ENCODE data around the gene FAM200B.
A peak's percentile ranks its signal among the peaks of the same experiment; 100 is the strongest.

The FAM200B gene

DNA sequence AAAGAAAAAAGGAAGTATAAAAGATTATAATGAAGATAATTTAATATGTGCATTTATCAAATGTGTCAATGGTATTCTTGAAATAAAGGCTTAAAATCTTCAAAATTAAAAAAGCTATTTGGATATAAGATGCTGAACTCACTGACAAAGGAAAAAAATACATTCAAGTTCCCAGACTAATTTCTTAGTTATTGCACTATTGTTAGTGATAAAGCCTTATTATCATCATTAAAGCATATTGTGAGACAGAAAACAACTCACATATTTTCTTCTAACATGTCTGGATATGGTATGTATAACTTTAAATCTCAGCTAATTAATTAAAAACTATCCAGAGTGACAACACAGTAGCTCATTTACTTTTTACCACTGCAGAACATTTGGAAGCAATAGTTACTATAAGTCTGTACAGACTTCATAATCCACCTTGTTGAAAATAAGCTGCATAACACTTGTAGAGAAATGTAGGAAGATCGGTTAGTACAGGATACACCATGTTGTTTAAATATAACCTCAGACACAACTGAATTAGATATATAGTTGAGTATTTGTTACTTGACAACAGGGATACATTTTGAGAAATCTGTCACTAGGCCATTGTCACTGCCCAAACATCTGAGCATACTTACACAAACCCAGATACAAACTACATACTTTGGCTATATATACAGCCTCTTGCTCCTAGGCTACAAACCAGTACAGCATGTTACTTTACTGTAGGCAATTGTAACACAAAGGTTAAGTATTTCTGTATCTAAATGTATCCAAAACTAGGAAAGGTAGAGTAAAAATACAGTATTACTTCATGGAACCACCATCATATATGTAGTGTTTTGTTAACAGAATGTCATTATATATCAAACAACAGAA, 12.8 kb upstream of the FAM200B start:
- DNase-seq = no peak

DNA sequence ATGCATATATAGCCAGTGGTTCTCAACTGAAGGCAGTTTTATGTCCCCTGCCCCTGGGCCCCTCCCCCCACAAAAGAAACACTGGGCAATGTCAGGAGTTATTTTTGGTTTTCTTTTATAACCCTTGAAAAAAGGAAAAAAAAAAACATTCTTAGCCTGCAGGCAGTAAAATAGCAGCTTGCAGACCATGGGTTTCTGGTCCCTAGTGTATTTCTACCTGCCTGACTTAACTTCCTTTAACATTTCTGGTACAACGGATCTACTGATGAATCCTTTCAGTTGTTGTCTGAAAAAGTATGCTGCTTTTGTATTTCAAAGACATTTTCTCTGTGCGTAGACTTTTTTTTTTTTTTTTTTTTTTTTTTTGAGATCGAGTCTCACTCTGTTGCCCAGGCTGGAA, 11.1 kb upstream of the FAM200B start:
- DNase-seq = no peak

DNA sequence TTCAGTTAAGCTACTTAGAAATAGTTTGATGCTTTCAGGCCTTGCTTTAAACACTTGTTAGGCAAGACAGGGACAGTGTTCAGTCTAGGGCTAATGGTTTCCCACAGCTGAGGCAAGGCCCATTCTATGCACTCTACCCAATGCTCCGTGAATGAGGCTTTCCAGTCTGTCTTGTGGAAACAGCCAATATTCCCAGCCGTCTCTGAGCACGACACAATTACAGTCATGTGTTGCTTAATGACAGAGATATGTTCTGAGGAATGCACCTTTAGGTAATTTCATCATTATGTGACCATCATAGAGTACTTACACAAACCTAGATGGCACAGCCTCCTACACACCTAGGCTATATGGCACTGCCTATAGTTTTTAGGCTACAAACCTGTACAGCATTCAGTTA, 9.5 kb upstream of the FAM200B start:
- DNase-seq = no peak

DNA sequence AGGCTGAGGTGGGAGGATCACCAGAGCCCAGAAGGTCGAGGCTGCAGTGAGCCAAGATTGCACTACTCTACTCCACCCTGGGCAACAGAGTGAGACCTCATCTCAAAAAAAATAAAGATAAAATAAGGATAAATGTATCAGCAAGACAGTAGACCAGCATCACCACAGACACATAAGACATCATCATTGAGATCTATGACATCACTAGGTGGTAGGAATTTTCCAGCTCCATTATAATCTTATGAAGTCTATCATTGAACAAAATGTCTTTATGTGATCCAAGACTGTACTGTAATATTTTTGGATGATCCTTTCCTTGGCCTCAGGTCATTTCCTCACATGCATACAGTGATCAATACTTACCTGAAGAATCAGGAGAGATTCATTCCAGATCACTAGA, 8.3 kb upstream of the FAM200B start:
- no peak for DNase-seq

DNA sequence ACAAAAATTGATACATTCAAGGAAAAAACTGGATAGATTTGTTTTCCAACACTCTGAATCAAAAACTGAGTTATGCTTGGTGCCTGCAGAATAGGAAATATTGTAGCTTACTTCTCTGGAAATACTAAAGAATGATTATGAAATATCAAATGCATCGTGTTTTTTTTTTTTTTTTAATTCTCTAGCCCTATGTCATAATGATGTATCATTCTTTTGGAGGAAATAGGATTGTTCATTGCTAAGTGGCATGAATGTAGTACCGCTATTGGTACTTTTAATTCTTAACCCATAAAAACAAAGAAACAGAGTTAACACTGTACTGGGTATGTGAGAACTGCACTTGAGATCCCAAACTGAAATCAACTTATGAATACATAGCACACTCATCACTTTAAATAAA, 7.6 kb upstream of the FAM200B start:
- no peak for DNase-seq

DNA sequence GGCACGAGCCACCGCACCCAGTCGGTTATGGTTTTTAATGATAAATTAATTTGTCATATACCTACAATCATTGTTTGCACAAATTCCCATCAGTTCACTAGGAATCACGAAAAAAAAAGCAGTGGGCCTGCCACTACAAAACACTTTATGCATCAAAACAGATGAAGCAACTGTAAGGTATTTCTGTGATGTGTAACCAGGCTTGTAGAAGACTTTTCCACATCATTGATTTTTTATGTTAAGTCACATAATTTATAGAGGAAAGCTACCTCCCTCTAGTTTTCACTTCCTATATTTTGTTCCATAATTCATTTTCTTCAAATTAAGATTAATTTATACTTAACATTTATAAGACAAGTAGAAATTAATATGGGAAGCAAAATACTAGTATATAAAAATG, 6.7 kb upstream of the FAM200B start:
- DNase-seq = no peak

DNA sequence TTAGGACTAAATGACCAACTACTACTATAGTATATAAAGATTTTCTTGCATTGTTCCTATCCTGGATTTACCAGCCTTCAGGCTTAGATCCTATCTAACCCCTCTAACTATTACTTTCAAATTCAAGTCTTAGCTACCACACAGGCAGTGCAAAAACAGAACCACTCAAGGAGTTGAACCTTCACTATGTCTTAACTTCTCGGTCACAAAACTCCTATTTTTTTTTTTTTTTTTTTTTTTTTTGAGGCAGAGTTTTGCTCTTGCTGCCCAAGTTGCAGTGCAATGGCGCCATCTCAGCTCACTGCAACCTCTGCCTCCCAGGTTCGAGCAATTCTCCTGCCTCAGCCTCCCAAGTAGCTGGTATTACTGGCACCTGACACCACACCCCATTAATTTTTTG, 6.3 kb upstream of the FAM200B start:
- no peak for DNase-seq

DNA sequence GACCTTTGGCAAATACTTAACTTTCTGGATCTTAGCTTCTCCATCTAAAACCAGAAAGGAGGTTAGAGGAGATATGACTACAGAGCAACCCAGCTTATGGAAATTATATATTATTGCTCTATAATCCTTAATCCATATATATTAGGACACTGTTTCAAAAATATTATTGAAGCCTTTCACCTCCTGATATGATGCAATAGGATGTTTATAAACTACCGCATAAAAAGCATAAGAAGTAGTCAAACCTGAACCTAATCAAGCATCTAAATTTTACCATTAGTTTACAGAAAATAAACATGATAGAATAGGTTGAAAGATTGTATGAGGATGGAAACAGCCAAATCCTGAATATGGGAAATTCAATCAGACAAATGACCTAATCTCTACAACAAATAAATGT, 5.6 kb upstream of the FAM200B start:
- no peak for DNase-seq

DNA sequence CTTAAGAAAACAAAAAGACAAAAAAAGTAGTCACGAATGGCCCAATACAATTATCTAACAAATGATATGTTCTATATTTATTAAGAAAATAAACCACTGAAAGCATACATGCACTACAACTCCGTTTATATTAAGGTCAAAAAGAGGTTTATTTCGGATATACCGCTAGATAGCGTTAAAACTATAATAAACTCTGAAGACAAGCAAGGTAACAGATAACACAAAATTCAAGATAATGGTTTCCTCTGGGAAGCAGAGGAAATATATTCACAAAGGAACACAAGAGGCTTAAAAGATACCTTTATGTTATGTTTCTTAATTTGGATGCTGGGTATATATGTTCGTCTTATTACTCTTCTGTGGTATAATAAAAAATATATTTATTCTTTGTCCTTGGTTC, 4.7 kb upstream of the FAM200B start:
- no peak for DNase-seq

DNA sequence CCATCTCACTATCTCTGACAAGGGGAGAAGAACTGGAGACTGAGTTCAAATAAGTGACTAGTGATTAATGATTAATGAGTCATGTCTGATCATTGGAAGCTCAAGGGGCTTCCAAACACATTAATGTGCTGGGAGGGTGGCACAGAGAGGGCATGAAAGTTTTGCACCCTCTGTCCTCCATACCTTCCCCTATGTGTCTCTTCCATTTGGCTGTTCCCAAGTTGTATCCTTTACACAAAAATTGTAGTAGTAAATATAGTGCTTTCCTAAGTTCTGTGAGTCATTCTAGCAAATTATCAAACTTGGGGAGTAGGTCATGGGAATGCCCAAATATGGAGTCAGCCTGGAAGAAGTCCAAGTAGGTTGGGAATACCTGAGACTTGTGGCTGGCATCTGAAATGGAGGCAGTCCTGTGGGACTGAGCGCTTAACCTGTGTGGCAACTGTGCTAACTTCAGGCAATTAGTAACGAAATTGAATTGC, 4.1 kb upstream of the FAM200B start:
- no peak for DNase-seq

DNA sequence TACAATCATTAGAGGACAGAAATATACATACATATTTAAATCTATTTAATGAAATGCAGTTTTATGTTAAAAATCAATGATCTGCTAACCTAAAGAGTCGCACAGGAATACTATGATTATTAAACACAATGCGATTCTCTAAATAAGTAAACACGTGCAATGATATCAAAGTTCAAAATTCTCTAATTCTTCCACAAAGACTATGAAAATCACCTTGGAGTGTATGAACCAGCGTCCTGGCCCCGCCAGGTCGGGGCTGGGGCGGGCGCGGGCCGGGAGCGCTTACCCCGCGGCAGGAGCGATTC, 608 bp upstream of the FAM200B start:
- no peak for DNase-seq

DNA sequence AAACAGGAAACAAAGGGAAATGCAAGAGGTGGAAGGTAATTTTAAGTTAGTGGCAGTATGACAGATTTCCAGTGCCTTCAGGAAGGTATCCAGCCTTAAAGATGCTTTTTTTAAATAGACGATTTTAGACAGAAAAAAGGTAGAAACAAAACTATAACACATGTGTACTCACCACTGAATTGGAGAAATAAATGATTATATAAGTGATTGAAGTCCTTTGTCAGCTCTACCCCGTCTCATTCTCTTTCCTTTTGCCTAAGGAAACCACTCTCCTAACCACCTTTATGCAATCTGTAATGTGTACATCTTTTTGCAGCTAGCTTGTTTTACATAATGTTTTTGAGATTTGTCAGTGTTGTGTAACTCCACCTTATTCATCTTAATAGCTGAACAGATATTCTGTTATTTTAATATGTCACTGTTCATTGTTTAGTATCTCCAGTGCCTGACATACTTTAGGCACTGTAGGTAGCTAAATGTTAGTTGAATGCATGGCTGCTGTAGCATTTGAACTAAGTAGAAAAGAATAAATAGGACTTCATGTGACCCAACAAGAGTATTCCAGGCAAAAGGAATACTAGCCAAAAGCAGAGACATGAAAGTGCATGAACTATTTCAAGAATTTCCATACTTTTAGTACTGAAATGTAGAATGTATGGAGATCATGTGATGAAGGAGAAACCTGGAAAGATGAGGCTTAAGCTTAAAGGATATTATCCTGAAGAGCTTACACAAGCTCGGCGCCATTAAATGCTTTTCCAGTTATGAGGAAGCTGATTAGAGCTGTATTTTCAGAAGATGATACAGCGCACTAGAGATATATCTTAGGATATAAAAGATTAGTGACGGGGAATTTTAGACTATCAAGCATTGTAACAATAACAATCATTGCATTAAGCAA, 865 bp downstream of the FAM200B start:
- peak; percentile 10 for DNase-seq

DNA sequence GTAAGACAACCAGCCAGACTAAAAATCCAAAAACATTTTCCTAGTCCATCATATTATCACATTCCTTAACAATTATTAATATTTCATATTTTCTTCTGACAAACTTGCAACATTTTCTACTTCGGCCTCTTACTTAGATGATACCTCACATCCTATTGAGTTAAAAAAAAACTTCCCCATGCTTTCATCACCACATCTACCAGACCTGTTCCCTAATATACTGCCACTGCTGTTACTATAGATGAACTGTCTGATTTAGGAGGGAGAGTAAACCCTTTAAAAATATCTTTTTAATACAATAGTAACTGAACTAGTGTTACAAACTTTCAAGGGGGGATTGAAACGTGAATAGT, 1.5 kb downstream of the FAM200B start:
- no peak for DNase-seq

DNA sequence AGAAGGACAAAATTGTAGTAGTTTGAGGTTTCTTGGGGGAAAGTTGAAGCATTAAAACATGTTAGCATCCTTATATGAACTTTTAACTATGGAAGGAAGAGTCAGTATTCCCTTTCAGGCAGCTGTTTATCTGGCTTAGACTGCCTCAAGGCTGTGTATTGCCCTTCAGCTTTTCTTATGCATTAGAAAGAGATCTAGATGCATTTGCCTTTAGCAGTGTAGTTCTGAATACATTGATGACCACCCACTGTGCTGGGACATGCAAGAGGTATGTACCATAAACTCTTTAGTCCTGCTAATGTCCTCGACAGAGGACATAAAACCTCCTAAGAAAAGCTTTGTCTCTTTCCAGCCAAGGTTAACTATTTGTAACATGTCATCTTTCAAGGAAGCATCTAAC, 2.9 kb downstream of the FAM200B start:
- no peak for DNase-seq

DNA sequence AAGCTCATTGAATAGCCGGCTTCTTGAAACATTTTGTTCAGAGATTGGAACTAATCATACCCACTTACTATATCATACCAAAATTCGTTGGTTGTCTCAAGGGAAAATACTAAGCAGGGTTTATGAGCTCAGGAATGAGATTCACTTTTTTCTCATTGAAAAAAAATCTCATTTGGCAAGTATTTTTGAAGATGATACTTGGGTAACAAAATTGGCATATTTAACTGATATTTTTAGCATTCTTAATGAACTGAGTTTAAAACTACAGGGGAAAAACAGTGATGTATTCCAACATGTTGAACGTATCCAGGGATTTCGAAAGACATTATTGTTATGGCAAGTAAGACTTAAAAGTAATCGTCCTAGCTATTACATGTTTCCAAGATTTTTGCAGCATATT, 6.4 kb downstream of the FAM200B start:
- DNase-seq = no peak

DNA sequence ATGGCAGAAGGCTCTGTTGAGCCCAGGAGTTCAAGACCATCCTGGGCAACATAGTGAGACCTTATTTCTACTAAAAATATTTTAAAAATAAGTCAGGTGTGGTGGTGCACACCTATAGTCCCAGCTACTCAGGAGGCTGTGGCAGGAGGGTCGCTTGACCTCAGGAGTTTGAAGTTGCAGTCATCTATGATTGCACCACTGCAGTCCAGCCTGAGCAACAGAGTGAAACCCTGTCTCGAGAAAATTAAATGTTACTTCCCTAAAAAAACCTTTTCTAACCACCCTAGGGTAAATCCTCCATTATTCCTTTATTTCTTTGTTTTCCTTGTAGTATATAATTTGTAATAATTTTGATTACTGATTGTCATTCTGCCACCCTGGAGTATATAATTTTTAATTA, 7.9 kb downstream of the FAM200B start:
- DNase-seq = no peak

DNA sequence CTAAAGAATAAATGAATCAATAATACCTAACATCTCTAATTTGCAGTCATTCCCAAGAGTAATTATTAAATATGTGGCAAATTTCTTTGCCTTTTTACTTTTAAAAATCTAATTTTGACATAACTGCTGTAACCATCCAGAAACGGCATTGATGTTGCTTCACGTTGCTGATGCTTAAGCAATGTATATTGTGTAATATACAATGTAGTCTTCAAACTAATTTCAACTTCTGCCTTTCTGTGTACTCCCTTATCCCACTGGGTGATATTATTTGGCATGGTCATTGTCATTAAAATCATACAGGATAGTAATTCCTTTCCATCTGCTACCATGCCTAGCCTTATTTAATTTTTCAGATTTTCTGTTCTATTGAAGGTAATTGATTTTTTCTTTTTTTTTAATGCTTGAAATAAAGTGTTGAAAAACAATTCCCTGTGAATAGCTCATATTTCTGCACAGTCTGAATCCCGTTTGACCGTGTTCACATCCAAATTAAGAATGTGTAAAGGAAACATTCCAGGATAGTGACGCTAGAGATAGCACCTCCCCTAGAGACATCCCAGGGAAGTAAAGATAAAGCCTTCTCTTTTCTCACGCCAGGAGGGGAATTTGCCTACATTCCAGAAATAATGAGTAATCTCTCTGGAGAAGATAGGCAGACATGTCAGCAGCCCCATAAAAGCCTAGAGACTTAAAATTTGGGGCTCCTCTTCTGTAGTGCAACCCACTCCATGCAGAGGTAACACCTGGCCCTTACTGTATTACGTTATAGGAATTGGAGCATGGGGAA, 8.6 kb downstream of the FAM200B start:
- DNase-seq = no peak

DNA sequence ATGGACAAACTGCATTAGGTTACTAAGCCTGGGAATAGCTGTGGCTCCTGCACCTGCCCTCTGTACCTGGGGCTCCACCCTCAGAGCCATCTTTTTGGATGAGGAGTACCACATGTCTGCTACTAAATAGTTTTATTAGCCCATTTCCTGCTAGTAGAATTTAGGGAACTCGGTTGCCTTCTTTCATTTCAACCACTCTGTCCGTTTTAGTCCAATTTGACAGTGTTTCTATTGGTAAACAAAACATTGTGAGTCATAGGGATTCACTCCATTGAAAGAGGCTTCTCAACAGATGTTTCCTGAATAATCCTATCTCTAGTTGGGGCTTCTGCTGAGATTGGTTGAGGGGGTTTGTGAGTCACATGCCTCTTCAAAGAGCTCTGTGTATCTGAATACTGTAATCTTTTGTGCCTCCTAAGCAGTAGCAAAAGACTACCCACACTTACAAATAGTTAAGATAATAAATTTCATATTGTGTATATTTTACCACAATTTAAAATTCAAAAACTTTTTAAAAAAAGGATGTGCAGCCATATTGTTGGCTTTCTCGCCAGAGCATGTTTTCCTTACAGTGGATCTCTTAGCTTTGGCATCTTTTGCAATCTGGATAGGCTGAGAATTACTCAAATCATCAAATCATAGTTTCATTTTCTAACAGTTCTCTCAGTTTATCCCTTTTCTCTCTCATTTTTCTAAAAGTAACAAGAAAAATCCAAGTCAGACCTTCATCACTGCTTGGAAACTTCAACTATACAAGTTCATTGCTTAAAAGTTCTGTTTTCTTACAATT, 9.9 kb downstream of the FAM200B start:
- DNase-seq = no peak

DNA sequence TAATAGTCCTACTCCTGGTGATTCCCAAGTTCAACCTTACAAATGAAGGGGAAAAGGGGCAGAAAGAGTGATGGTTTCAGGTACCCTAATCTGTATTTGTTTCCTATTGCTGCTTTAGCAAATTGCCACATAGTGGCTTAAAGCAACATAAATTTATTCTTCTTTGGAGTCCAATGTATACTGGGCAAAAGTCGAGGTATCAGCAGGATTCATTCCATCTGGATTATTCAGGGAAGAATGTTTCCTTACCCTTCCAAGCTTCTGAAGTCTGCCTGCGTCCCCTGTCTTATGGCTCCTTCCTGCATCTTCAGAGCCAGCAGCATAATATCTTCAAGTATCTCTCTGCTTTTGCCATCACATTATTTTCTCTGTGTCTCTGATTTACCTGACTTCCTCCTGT, 11.0 kb downstream of the FAM200B start:
- DNase-seq = no peak

DNA sequence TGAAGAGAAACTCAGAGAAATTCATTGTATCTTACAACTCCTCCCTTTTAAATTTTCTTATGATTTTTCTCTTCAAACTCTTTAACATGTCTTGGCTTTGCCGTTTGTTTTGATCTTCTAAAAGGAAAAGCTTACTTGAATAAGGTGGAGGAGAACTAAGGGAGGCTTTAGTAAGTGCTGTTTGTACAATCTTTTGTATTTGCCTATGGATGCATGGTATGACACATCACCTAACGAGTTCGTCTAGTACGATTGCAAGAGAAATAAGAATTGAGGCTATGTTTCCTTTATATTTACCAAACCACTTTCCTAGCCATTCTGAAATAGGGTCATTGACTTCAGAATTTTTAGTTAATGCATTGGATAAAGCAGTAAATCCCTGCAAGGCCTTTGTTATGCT, 12.8 kb downstream of the FAM200B start:
- no peak for DNase-seq

DNA sequence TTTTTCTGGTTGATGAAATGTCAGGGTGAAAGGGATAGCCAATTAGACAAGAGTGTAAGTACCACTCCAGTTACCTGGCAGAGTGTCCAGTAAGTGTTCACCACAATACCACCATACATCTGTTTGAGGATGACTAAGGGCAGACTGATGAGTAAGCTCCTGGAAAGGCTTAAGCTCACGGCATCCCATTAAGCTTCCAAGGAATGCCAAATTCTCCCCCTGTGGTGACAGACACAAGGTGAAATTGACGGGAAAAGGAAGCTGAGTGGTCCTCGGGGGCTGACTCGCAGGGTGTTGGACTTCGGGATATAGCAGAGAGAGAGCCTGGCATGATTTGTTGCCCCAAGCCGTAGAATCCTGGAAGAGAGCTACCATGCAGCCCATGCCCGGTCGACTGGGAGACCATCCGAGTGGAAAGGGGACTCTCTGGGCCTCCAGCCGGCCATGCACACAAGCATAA, 13.6 kb downstream of the FAM200B start:
- no peak for DNase-seq

DNA sequence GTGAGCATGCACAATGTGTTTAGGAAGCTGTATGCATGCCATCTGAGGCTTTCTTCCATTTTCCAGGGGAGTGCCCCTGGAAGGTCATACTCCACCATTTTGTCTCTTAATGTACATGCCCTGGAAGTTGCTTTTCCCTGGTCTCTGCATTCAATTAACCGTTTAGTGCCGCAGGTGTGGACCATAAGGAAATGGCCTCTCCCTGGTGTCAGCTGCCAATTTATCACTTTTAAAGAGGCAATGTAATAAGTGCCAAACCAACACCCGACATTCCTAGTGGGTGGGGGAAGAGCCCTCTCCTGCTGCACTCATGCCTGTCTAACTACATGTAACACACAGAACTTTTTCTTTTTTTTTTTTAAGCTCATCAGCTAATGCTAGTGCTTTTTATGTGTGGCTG, 14.1 kb downstream of the FAM200B start:
- DNase-seq = no peak

DNA sequence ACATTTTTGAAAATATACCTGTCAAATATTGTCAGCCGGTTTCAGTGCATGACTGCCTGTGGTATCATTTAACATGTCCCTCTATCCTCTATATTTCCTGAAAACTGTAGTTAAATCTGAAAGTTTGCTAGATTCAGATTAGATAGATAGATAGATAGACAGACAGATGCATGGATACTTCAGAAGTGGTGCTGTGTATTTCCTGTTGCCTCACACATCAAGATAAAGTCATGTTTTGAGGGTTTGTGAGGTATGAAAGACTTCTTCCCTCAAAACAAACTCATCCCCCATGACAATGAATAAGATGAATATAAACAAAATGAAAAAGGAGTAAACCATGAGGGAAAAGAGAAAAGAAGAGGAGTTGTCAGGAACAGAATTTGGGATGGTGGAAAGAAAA, 15.2 kb downstream of the FAM200B start:
- no peak for DNase-seq

Measured in activated CD4-positive, alpha-beta T cell treated with anti-CD3 and anti-CD28 coated beads, Interleukin-10, Interleukin-2, amounts not matched to agents 100 ng/mL and 50 ng/mL, durations not matched to agents 16 hours and 8 hours (primary cell).